Measurements from ENCODE around the gene DOK3.

Gene DOK3

DNA sequence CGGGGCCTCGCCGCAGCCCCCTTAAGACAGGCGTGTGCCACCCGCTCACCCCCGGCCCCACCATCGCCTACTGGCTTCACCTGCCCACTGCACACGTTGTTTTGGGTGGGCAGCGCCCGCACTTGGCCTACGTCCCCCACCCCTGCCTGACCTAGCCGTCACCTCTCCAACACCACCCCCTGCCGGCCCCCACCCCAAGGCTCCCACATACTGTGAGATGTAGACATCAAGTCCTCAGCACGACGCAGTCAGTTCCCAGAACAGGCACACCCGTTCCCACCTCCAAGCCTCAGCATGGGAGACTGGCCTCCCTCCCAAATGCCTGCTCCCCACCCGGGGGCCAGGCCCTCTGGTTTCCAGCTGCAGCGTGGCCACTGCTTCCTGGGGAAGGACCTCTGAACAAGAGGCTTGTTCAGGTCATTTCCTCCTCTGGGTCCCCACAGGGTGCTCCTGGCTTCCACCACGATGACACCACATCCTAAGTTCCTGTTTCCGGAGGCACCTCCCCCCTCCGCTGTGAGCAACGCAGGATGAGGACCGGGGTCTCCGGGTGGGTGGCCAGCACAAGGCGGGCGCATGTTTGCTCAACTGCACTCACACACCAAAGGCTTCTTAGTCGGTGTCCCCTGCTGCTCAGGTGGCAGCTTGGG lies 47.5 kb downstream of the DOK3 start:
- no peak for DNase-seq

DNA sequence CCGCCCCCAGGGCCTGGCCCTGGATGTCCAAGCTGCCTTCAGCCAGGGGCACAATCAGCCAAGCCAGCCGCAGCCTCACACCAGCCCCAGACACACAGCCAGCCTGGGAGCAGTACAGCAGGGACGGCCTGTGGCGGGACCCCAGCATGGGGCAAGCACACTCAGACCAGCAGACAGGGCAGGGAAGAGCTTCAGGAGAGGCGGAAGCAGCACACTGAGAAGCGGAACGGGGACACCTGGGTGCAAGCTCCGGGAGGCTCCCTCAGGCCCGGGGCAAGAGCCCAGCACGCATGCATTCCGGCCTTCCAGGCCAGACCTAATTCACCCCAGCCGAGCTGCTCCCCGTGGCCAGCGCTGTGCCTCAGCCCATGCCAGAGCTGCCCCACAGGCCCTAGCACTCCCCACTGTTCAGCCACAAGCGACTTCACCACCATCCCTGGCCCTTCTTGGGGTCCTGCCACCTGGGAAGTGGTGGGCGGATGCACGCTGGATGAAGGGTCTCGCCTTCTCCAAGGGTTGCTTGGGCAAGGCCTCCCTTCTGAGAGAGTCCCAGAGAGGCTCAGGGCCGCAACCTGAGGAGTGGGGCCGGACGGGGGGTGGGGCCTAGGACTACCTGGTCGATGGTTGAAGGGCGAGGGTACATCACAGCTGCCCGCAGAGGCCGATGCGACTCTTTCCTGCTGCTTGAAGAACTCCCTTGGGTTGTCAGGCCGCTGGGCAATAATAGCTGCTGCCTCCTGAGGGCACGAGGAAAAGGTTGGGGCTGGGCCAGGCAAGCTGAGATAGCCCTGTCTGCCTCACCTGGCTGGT lies 49.6 kb downstream of the DOK3 start:
- DNase-seq, result no peak

DNA sequence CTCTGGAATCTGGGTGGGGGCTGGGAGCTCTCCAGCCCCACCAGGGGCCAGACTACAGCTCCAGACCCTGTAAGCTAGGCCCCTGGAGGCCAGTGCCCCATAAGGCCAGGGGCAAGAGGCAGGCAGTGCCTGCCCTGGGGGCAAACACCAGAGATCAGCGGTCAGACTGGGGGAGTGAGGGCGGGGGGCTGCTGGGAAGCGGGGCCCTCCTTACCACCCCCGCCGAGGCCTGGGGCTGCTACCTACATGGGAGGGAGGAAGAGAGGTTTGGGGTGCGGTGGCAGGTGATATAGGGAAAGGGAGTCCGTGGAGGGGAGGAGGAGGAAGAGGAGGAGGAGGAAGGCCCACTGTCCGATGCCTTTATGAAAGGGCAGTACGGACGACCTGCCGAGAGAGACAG lies 50.3 kb downstream of the DOK3 start:
- DNase-seq, result no peak

DNA sequence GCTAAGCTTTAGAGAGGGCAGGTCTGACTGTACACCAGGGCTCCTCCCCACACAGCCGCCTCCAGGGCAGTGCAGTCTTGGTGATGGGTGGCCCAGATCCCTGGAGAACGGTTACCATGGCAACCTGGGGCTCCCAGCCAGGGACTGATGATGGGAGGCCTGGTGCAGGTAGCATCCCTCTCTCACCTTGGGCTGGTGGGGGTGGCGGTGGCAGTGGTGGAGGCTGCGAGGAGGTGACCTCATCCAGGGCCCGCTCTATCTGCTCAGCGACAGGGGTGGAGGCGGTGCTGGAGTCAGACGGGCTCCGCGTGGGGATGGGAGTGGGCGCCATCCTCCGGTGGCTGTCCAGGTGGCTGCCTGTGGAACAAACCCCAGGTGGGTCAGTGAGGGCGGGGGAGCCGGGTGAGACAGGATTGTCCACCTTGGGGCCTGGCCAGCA lies 50.7 kb downstream of the DOK3 start:
- DNase-seq, result no peak

DNA sequence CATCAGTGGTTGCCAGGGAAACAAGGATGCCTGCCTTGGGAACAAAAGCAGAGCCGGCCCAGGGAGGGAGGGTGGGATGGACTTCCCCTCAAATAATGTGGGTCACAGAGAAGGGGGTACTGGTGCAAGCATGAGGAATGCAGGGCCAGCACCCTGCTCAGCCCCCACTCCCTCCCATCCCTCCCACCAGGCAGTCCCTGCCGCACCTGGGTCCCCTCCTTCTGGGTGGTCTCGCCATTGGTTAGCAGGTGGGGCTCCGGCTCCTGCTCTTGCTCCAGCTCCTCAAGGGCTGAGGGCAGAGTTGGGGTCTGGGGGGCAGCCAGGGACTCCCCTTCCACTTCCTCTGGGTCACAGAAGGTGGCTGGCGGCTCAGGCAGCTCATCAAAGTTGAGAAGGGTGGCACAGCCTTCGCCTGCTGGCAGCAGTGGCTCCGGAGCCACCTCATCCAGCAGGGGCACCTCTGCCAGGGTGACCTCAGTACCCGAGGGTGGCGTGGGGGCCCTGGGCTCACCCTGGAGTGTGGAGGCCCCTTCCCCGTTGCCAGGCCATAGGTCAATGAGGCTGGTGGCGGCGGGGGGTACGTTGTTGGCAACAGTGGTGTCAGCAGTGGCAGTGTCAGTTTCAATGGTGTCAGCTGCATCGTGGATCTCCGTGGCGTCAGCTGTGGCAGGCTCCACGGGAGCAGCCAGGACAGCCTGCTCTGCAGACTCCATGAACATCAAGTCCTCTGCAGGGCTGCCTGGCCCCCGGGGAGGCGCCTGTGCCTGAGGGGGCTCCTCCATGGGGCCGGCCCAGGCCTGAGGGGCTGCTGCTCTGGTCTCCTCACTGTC lies 51.6 kb downstream of the DOK3 start:
- DNase-seq, result no peak

DNA sequence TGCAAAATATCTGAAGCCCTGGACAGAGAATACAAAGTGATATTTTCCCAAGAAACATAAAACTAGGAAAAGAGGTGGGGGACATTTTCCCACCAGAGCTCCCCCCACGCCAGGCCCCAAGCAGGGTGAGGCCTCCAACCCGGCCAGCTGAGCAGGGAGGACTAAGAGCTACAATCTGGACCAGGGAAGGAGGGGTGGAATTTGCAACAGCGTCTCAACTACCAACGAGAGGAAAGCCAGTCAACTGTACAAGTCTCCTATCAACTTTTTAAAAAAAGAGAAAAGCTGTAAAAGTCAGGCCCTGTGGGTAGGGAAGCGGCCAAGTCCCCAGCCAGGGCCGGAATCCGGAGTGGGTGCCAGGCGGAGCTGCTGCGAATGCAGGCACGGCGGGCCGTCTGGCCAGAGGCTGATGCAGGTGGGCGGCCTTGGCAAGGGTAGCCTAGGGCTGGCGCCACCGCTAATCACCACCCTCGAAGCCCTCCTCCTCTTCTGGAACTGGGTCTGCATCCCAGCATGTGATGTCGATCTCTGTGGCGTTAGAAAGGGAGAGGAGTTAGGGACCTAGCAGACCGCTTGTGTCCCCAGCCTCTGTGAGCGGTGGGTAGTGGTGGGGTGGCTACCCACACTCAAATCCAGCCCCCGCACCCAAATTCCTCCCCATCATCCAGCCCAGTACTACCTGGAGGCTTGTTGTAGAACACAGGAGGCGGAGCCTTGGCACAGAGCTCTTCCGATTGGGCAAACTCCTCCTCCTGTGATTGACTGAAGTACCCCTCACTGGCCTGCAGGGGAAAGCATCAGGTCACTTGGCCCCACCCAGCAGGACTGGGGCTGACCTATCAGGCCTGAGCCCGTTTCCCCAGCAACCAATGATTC lies 52.4 kb downstream of the DOK3 start:
- peak; percentile 92 for DNase-seq

DNA sequence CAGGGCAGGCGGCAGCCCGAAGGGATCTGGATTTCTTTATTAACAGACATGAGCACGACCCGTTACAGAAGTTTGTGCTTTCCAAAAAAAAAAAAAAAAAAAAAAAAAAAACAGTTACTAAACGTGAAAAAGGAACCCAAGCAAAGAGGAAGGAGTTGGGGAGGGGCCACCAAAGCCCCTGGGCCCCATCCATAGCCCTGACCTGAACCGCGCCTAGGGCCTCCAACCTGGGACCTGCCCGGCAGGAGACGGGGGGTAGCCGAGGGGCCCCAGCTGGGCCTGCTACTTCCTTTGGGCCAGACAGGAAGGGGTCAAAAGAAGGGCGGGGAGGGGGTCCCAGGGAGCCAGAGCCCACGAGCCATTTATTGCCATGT lies 53.0 kb downstream of the DOK3 start:
- no peak for DNase-seq

DNA sequence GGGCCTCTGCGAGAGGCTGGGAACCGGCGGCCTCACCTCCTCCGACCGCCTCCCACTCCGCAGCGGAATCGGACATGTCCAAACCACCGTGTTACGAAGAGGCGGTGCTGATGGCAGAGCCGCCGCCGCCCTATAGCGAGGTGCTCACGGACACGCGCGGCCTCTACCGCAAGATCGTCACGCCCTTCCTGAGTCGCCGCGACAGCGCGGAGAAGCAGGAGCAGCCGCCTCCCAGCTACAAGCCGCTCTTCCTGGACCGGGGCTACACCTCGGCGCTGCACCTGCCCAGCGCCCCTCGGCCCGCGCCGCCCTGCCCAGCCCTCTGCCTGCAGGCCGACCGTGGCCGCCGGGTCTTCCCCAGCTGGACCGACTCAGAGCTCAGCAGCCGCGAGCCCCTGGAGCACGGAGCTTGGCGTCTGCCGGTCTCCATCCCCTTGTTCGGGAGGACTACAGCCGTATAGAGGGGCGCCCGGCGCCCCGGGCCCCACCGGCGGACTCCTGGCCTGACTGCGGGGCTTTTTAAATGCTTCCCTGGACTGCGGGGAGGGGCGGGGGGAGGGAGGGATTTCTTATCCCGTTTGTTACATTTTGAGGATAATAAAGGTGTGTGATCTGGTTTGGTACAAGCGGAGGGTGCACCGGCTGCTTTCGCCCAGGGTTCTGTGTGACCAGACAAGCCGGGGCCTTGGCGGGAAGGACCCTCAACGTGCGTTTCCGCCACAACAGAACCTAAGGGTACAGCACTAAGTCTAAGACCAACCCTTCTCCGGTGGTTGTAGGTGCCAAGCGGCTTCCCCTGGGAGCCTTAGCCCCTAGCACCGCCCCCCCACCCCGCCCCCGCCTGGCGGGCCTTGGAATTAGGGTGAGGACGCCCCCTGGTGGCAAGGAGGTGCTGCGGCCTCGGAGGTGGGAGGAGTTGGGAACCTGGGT lies 53.7 kb downstream of the DOK3 start:
- peak; percentile 94 for DNase-seq

DNA sequence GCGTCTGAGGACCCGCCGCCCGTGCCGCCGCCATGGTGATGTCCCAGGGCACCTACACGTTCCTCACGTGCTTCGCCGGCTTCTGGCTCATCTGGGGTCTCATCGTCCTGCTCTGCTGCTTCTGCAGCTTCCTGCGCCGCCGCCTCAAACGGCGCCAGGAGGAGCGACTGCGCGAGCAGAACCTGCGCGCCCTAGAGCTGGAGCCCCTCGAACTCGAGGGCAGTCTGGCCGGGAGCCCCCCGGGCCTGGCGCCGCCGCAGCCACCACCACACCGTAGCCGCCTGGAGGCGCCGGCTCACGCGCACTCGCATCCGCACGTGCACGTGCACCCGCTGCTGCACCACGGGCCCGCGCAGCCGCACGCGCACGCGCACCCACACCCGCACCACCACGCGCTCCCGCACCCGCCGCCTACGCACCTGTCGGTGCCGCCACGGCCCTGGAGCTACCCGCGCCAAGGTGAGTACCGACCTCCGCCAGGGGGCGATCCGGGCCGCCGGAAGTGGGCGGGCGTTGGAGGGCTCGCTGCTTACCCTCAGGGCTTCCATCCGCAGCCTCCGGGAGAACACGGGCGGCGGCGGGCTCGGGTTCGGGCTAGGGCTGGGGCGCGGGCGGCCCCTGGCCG lies 54.5 kb downstream of the DOK3 start:
- DNase-seq, result peak; percentile 94

DNA sequence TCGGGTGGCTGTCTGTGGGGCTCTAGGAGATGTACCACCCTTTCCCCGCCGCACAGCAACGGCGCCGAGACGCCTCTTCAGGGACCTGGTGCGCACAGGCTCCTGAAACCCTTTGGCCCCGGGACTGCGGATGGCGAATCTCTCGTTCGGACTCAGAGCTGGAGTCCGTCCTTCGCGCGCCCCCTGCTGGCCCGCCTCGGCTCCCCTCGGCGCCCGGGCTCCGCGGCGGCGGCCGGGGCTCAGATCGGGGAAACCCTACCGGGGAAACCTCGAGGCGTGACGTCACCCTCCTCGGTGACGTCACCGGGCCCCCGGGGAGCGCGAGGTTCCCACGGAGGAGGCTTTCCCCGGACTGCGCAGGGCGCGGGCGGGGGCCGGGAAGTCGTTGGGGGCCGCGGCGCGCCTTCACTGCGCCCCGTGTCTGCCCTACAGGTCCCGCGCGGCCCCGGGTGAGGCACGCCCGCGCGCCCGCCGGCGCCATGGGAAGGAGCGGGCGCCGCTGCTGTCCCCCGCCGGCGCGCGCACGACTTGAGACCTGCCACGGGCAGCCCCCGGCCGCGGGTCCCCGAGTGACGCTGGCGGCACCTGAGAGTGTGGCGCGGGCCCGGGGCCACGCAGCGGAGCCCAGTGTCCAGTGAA lies 55.1 kb downstream of the DOK3 start:
- DNase-seq, result peak; percentile 94

DNA sequence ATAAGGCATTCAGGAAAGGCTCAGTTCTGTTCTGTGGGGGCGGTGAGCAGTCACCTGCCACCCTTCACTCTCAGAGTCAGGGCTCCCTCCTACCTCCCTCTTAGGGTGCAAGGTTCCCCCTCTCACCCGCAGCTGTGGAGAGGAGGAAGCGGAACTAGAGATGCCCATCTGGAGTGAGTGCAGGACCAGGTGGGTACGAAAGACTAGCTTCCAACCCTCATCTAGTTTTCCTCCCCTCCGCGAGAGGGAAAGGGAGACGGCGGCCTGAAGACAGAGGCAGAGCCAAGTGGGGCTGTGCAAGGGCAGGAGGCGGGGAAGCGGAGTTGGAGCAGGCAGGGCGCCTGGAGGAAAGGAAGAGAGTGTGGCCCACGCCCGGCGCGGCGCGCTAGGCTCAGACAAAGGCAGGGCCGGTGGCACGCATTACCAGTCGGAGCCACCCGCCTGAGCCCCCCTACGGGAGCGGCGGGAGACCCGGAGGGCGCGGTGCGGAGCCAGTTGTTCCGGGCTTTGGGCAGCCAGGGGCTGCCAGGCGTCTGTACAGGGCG lies 55.7 kb downstream of the DOK3 start:
- peak; percentile 69 for DNase-seq

DNA sequence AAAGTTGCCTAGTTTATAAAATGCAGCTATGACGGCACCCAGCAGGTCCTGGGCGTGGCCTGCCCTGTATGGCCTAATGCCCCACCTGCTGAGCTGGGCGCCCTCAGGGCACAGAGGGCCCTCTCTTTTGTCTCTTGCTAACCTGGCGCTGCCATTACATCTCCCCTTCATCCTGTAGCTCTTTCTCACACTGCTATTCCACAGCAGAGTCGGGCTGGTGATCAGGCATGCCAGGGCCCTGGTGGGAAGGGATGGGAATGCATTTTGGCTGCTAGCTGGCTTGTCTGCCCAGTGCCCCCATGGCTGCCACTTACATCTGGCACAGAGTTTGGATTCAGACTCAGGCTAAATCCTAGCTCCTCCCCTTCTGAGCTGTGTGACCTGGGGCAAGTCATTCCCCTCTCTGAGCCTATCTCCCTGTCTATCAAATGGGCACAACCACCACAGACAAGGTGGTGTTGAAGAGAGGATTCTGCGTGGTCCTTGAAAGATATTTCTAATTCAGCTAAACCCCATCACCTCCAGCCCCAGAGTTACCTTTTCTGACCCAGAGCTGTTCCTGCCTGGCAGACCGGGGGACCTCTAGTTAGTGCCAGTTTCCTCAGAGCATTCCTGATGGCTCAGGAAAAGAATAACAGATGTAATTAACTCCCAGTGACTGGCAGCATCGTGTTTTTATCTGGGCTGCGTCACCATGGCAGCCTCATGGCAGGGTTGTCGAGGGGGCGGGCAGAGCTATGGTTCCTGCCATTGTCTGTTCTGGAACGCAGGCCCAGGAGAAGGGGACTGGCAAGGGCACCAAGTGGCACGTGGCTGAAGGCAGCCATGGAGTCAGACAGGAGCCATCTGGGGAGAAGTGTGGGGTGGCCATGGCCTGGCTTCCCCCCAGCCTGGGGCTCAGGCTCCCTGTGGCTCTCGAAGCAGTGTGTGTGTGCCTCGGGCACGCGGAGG lies 56.7 kb downstream of the DOK3 start:
- no peak for DNase-seq

Measured in RPMI8226 (cell line).